ENCODE results near the gene CRYGN.

GRCh38 chr7:151415375-151416105 lies 24.4 kb downstream of the CRYGN start:
- TF ChIP-seq GATA2 (IDR thresholded peaks at IDR 0.05; ENCODE audit: low read depth, low read length), result no peak
- no peak for TF ChIP-seq GATA3 (IDR thresholded peaks at IDR 0.05; ENCODE audit: low read depth, low read length)

Data from SH-SY5Y (cell line).